K562 (cell line): ENCODE data around the gene FLVCR2. TPM values are rescaled to one million over a fixed set of nuclear protein-coding genes. Genes with fewer than 3 reads are reported as not detected.

Source experiments
- ATAC-seq: fragments of 200-7000 bp; cut with Tn5 transposase; 3 replicates; pipeline ENCODE4 v1.9.1; 2020; ENCODE audit warnings: moderate library complexity
- BruUV-seq: library from RNA; stranded (reverse); fragments of 400-500 nt; replicated peaks from 2 replicates; lab custom pipeline; 2021; lab: Mats Ljungman, UMichigan
- CTCF ChIA-PET: fragments of 300-600 bp; formaldehyde crosslinking; extraction: SDS; loops from one replicate; lab custom pipeline; 2021; ENCODE audit warnings: low intra/inter-chr PET ratio; lab: Yijun Ruan, JAX
- POLR2A ChIA-PET: fragments of 300-600, 350-650 bp; sonication (Branson Sonifier 250); formaldehyde crosslinking; extraction: SDS; loops from one replicate; lab custom pipeline; 2021; ENCODE audit warnings: antibody characterized with exemption, inconsistent platforms; lab: Yijun Ruan, JAX
- DNase-seq, 4 experiments: peaks; one replicate each; pipeline versions ENCODE4 v3.0.0 to v3.0.0-alpha.2; 2011 to 2018; ENCODE audit warnings: low spot score in 3 of 4, mixed read lengths in 3 of 4; ENCODE audit errors: extremely low read depth in 1 of 4
- FAIRE-seq: peaks from 2 replicates; lab custom pipeline; 2011; peaks lifted over from hg19 to GRCh38; lab: Jason Lieb, UNC
- H2AFZ ChIP-seq: 2 replicates; pipeline ENCODE4 v1.6.0; 2011; ENCODE audit warnings: low read depth, low read length, control low read depth, inconsistent platforms
- H3K27ac ChIP-seq: fragments of 200-600 bp; 3 replicates; pipeline ENCODE4 v1.8.0; 2011; ENCODE audit warnings: low read depth, mild to moderate bottlenecking, control low read depth, inconsistent platforms, low read length, moderate library complexity, mixed read lengths; ENCODE audit errors: extremely low read depth
- H3K27me3 ChIP-seq, 2 experiments: fragments of 300-600 bp in 1 of 2; 2 replicates in 1 of 2; 3 replicates in 1 of 2; pipeline versions ENCODE4 v1.6.0 to v1.8.0; 2011; ENCODE audit warnings: inconsistent platforms in 2 of 2, low read length in 2 of 2, mild to moderate bottlenecking in 1 of 2, mixed read lengths in 1 of 2, moderate library complexity in 1 of 2; ENCODE audit not compliant: control insufficient read depth in 2 of 2, insufficient read depth in 2 of 2
- H3K36me3 ChIP-seq: fragments of 300-600 bp; 3 replicates; pipeline ENCODE4 v1.8.0; 2011; ENCODE audit warnings: mild to moderate bottlenecking, low read length, inconsistent platforms; ENCODE audit not compliant: control insufficient read depth, insufficient read depth
- H3K4me1 ChIP-seq, 2 experiments: fragments of 200-600 bp in 1 of 2; replicated peaks in 1 of 2; 2 replicates in 1 of 2; 3 replicates in 1 of 2; pipeline versions ENCODE4 v1.5.1 to v1.8.0; 2011; ENCODE audit warnings: inconsistent platforms in 2 of 2, low read length in 2 of 2, mild to moderate bottlenecking in 1 of 2, mixed read lengths in 1 of 2, moderate library complexity in 1 of 2; ENCODE audit not compliant: control insufficient read depth in 2 of 2, insufficient read depth in 2 of 2
- H3K4me2 ChIP-seq: 2 replicates; pipeline ENCODE4 v1.6.1; 2011; ENCODE audit warnings: low read length, control low read depth, inconsistent platforms, mixed read lengths; ENCODE audit not compliant: insufficient read depth
- H3K4me3 ChIP-seq: fragments of 200-600 bp; sonication (generic), shearing (Covaris generic); 2 replicates; pipeline ENCODE4 v1.5.1; 2016; ENCODE audit warnings: control low read depth, inconsistent platforms
- H3K79me2 ChIP-seq: fragments of 200-600 bp; 3 replicates; pipeline ENCODE4 v1.8.0; 2011; ENCODE audit warnings: low read length, inconsistent platforms; ENCODE audit not compliant: control insufficient read depth, insufficient read depth
- H3K9ac ChIP-seq, 2 experiments: 2 replicates each; pipeline versions ENCODE4 v1.6.0 to v1.6.1; 2011; ENCODE audit warnings: low read depth in 2 of 2, low read length in 2 of 2, control low read depth in 1 of 2, inconsistent platforms in 1 of 2, mild to moderate bottlenecking in 1 of 2, mixed read lengths in 1 of 2; ENCODE audit not compliant: insufficient read depth in 1 of 2
- H3K9me1 ChIP-seq: one replicate; pipeline ENCODE4 v1.6.0; 2011; ENCODE audit warnings: inconsistent platforms, mild to moderate bottlenecking, low read length, moderate library complexity; ENCODE audit not compliant: control insufficient read depth, insufficient read depth
- H3K9me3 ChIP-seq: replicated peaks from 2 replicates; pipeline ENCODE4 v1.5.1; 2011; ENCODE audit warnings: low read depth, low read length, inconsistent platforms; ENCODE audit not compliant: control insufficient read depth, insufficient read depth
- H4K20me1 ChIP-seq: replicated peaks from 2 replicates; pipeline ENCODE4 v1.6.1; 2011; ENCODE audit warnings: low read length, inconsistent platforms, mixed read lengths; ENCODE audit not compliant: control insufficient read depth, insufficient read depth
- CBX2 ChIP-seq: fragments of 200-600 bp; sonication (generic); IDR thresholded peaks from one replicate; pipeline ENCODE4 v1.6.1; 2012; ENCODE audit warnings: mild to moderate bottlenecking, low read length, inconsistent platforms; ENCODE audit not compliant: insufficient read depth, poor library complexity, severe bottlenecking
- CUX1 ChIP-seq: fragments of 200-800 bp; sonication (Bioruptor generic); IDR thresholded peaks from 2 replicates; pipeline ENCODE4 v1.6.1; 2016; ENCODE audit warnings: missing genetic modification characterization, missing compliant biosample characterization
- MCM7 ChIP-seq, 2 experiments: fragments of 450-650 bp; IDR thresholded peaks; 2 replicates each; pipeline ENCODE4 v1.6.1; 2016 to 2018
- MNT ChIP-seq, 2 experiments: fragments of 450-650 bp; conservative IDR thresholded peaks; 2 replicates each; pipeline ENCODE4 v1.6.1; 2017; ENCODE audit warnings: mild to moderate bottlenecking in 2 of 2, moderate library complexity in 2 of 2
- NUFIP1 ChIP-seq: fragments of 450-650 bp; IDR thresholded peaks from 2 replicates; pipeline ENCODE4 v1.6.1; 2018; ENCODE audit not compliant: partially characterized antibody
- SP2 ChIP-seq: IDR thresholded peaks from 2 replicates; pipeline ENCODE4 v1.6.1; 2011; ENCODE audit warnings: mild to moderate bottlenecking, low read depth, low read length, moderate library complexity; ENCODE audit not compliant: poor library complexity, severe bottlenecking; ENCODE audit errors: extremely low read depth
- TCFL5 ChIP-seq: fragments of 250-450 bp; sonication (Bioruptor Pico); conservative IDR thresholded peaks from 2 replicates; pipeline ENCODE4 v1.6.1; 2021; ENCODE audit warnings: mild to moderate bottlenecking, moderate library complexity, matching md5 sums
- WGBS: fragments of 100-300 bp; shearing (Covaris generic); methylation state at CpG from one replicate; pipeline ENCODE4 v1.1.6; 2016; ENCODE audit warnings: low coverage, mixed read lengths; ENCODE audit not compliant: insufficient coverage; ENCODE audit errors: missing lambda C conversion rate; 5-methylcytosine and 5-hydroxymethylcytosine counted together
- in situ Hi-C: fragments of 300-500 bp; cut with MboI; formaldehyde crosslinking; loops from 4 replicates; pipeline ENCODE4 v1.15.0; 2018; ENCODE audit warnings: inconsistent platforms, mixed read lengths
- intact Hi-C: fragments of 100-400 bp; cut with micrococcal nuclease; formaldehyde crosslinking; loops from 2 replicates; pipeline ENCODE4 v1.14.2; 2022
- polyA plus RNA-seq, 8 experiments: library from polyadenylated mRNA; depleted of rRNA in 4 of 8; stranded (reverse) in 5 of 8; unstranded in 3 of 8; fragments of >200 nt; fragmentation: Nextera tagmentation in 2 of 8; fragmentation: Illumina TruSeq in 1 of 8; extraction: Ambion mirVana in 2 of 8; extraction: Trizol in 1 of 8; gene quantifications; 2 replicates each; pipeline versions ENCODE4 v1.2.1 to v1.2.3, GENCODE V29; 2011 to 2014; ENCODE audit warnings: inconsistent platforms in 1 of 8, missing spikeins in 1 of 8
- total RNA-seq, 7 experiments: library from RNA; depleted of rRNA in 6 of 7; stranded (reverse); fragments of >200 nt in 6 of 7; fragmentation: Illumina TruSeq in 2 of 7; extraction: Trizol in 2 of 7; gene quantifications; 2 replicates each; pipeline versions ENCODE4 v1.2.1 to v1.2.3, GENCODE V29; 2011 to 2021; ENCODE audit warnings: low replicate concordance in 1 of 7

FLVCR2 gene
- total and polyA plus RNA-seq, 9 of the 15 experiments (the other 6 are each of a cell fraction or from before 2014, with no cell fraction given): 1.5 TPM; not detected in 8

GRCh38 chr14:75619548-75619947 is 41.1 kb downstream of the FLVCR2 start:
- FAIRE-seq (no peak), DNase-seq (no peak)
- intact Hi-C loops: no loop called here
- Histone ChIP-seq H2AFZ (no peak overlapping the region), H3K36me3 (no peaks in the 10 kb centered on the region), H4K20me1 (no peaks in the 10 kb centered on the region), H3K9ac (no peak overlapping the region), H3K9me1 (no peaks in the 10 kb centered on the region), H3K4me3 (no peak overlapping the region), H3K4me1 (no peaks in the 10 kb centered on the region), H3K27ac (no peak overlapping the region), H3K4me2 (no peak overlapping the region), H3K9me3 (no peaks in the 10 kb centered on the region)
- ChIA-PET POLR2A (no interaction called here), CTCF (no interaction called here)
- WGBS: 0% methylated on average over 1 of the region's 1 CpG
- BruUV-seq: no TSS peak
- in situ Hi-C loops: no loop called here
- TF ChIP-seq SP2 (no peak), MCM7 (IDR thresholded peaks at IDR 0.05) (no peak), TCFL5 (CRISPR knock-in tag) (no peak), CBX2 (no peak), CUX1 (no peak), NUFIP1 (no peak), MNT (conservative IDR thresholded peaks at IDR 0.05) (no peak)
- TF ChIP-seq, all 486 proteins: peak for 0
- H3K27me3 ChIP-seq: peaks cover 0 to 13% of the 10 kb centered on the region in 2 experiments; a peak in 2 of 5 replicates
- no peaks in the 10 kb centered on the region for H3K79me2 ChIP-seq
- ATAC-seq: no peak
